GM23338 (cell line): ENCODE measurements around the gene NBEAL2. TPM values are rescaled to one million over a fixed set of nuclear protein-coding genes. Genes with fewer than 3 reads are reported as not detected.

Source experiments
- ATAC-seq: fragments of 200-7000 bp; cut with Tn5 transposase; 3 replicates; pipeline ENCODE4 v1.9.1; 2020
- DNase-seq: peaks from one replicate; pipeline ENCODE4 v3.0.0-alpha.2; 2015; ENCODE audit warnings: low spot score
- H2AFZ ChIP-seq: fragments of 200-600 bp; sonication (generic); 2 replicates; pipeline ENCODE4 v1.8.0; 2016; ENCODE audit warnings: antibody characterized with exemption, mild to moderate bottlenecking, moderate library complexity
- H3F3A ChIP-seq: fragments of 200-600 bp; sonication (generic); replicated peaks from 2 replicates; pipeline ENCODE4 v1.8.0; 2017; ENCODE audit warnings: antibody characterized with exemption, mixed run types, low read depth
- H3K27ac ChIP-seq: fragments of 200-600 bp; sonication (generic); 2 replicates; pipeline ENCODE4 v1.6.1; 2016; ENCODE audit warnings: low read depth
- H3K27me3 ChIP-seq: fragments of 200-600 bp; sonication (generic); 2 replicates; pipeline ENCODE4 v1.8.0; 2016; ENCODE audit warnings: mild to moderate bottlenecking, mixed run types, moderate library complexity; ENCODE audit not compliant: insufficient read depth
- H3K36me3 ChIP-seq: fragments of 200-600 bp; sonication (generic); 2 replicates; pipeline ENCODE4 v1.8.0; 2016; ENCODE audit warnings: mild to moderate bottlenecking; ENCODE audit not compliant: insufficient read depth
- H3K4me1 ChIP-seq: fragments of 200-600 bp; sonication (generic); 2 replicates; pipeline ENCODE4 v1.8.0; 2016; ENCODE audit warnings: mild to moderate bottlenecking, moderate library complexity; ENCODE audit not compliant: insufficient read depth
- H3K4me2 ChIP-seq: fragments of 200-600 bp; sonication (generic); 2 replicates; pipeline ENCODE4 v1.7.1; 2017; ENCODE audit warnings: mixed run types
- H3K4me3 ChIP-seq: fragments of 200-600 bp; sonication (generic); 2 replicates; pipeline ENCODE4 v1.6.1; 2016; ENCODE audit warnings: mixed run types
- H3K79me2 ChIP-seq: fragments of 200-600 bp; sonication (generic); replicated peaks from 2 replicates; pipeline ENCODE4 v1.8.0; 2017; ENCODE audit warnings: mild to moderate bottlenecking; ENCODE audit not compliant: insufficient read depth
- H3K9me2 ChIP-seq: fragments of 200-600 bp; sonication (generic); 2 replicates; pipeline ENCODE4 v1.8.0; 2017; ENCODE audit not compliant: insufficient read depth
- H4K20me1 ChIP-seq: fragments of 200-600 bp; sonication (generic); replicated peaks from 2 replicates; pipeline ENCODE4 v1.8.0; 2017; ENCODE audit warnings: mild to moderate bottlenecking; ENCODE audit not compliant: insufficient read depth
- H3K27ac Mint-ChIP-seq: 2 replicates; pipeline ENCODE4 v1.8.0; 2020; ENCODE audit warnings: inconsistent platforms, mild to moderate bottlenecking, moderate library complexity, mixed read lengths
- H3K27me3 Mint-ChIP-seq: 3 replicates; pipeline ENCODE4 v1.8.0; 2022; ENCODE audit warnings: low read depth, mild to moderate bottlenecking, moderate library complexity, mixed read lengths, inconsistent platforms; ENCODE audit not compliant: insufficient read depth, poor library complexity
- H3K36me3 Mint-ChIP-seq: 3 replicates; pipeline ENCODE4 v1.8.0; 2021; ENCODE audit warnings: low read depth, mild to moderate bottlenecking, inconsistent platforms, moderate library complexity, mixed read lengths
- H3K4me1 Mint-ChIP-seq: 3 replicates; pipeline ENCODE4 v1.8.0; 2020; ENCODE audit warnings: mild to moderate bottlenecking, inconsistent platforms, mixed read lengths
- H3K4me3 Mint-ChIP-seq: 3 replicates; pipeline ENCODE4 v1.8.0; 2021; ENCODE audit warnings: moderate library complexity, mild to moderate bottlenecking, inconsistent platforms, mixed read lengths
- H3K9me3 Mint-ChIP-seq: 3 replicates; pipeline ENCODE4 v1.8.0; 2020; ENCODE audit warnings: moderate library complexity, mild to moderate bottlenecking, inconsistent platforms, mixed read lengths
- CREB1 ChIP-seq: fragments of 250-450 bp; sonication (Bioruptor Pico); IDR thresholded peaks from 2 replicates; pipeline ENCODE4 v1.5.0; 2020; ENCODE audit warnings: low read depth, mild to moderate bottlenecking, moderate library complexity
- CTCF ChIP-seq, 2 experiments: fragments of 200-600 bp in 1 of 2; sonication (generic) in 1 of 2; conservative IDR thresholded peaks; 2 replicates each; pipeline versions ENCODE4 v1.5.1 to v1.6.1; 2016 to 2017; ENCODE audit warnings: antibody characterized with exemption in 2 of 2, low read depth in 2 of 2, mild to moderate bottlenecking in 2 of 2, moderate library complexity in 1 of 2
- EZH2 ChIP-seq: fragments of 200-600 bp; sonication (generic); IDR thresholded peaks from one replicate; pipeline ENCODE4 v1.8.0; 2017; ENCODE audit warnings: antibody characterized with exemption, mild to moderate bottlenecking, low read depth; ENCODE audit not compliant: unreplicated experiment
- EZH2phosphoT487 ChIP-seq: fragments of 200-600 bp; sonication (generic); IDR thresholded peaks from one replicate; pipeline ENCODE4 v1.8.1; 2018; ENCODE audit warnings: antibody characterized with exemption; ENCODE audit not compliant: unreplicated experiment
- JUNB ChIP-seq: IDR thresholded peaks from one replicate; pipeline ENCODE4 v1.6.1; 2016; ENCODE audit warnings: antibody characterized with exemption; ENCODE audit not compliant: unreplicated experiment
- NANOG ChIP-seq: IDR thresholded peaks from 2 replicates; pipeline ENCODE4 v1.6.1; 2016; ENCODE audit warnings: antibody characterized with exemption, borderline replicate concordance
- POLR2AphosphoS5 ChIP-seq: IDR thresholded peaks from 2 replicates; pipeline ENCODE4 v1.6.1; 2016; ENCODE audit warnings: antibody characterized with exemption, low read depth
- REST ChIP-seq: IDR thresholded peaks from one replicate; pipeline ENCODE4 v1.6.1; 2018; ENCODE audit warnings: antibody characterized with exemption; ENCODE audit not compliant: unreplicated experiment
- STAT1 ChIP-seq: IDR thresholded peaks from one replicate; pipeline ENCODE4 v1.6.1; 2016; ENCODE audit warnings: antibody characterized with exemption; ENCODE audit not compliant: unreplicated experiment
- ZNF114 ChIP-seq: fragments of 250-450 bp; sonication (Bioruptor Pico); IDR thresholded peaks from 2 replicates; pipeline ENCODE4 v1.5.0; 2020; ENCODE audit warnings: mild to moderate bottlenecking, moderate library complexity
- ZNF331 ChIP-seq: fragments of 250-450 bp; sonication (Bioruptor Pico); IDR thresholded peaks from 2 replicates; pipeline ENCODE4 v1.5.0; 2020; ENCODE audit warnings: low read depth, mild to moderate bottlenecking, moderate library complexity
- ZNF462 ChIP-seq: fragments of 250-450 bp; sonication (Bioruptor Pico); IDR thresholded peaks from 2 replicates; pipeline ENCODE4 v1.5.0; 2020; ENCODE audit warnings: mild to moderate bottlenecking, moderate library complexity
- polyA plus RNA-seq: library from polyadenylated mRNA; unstranded; fragments of >200 nt; fragmentation: Nextera tagmentation; extraction: Ambion mirVana; gene quantifications from 2 replicates; pipeline ENCODE4 v1.2.1, GENCODE V29; 2016
- total RNA-seq: library from RNA; depleted of rRNA; stranded (reverse); fragments of >200 nt; shearing (Covaris generic); gene quantifications from 2 replicates; pipeline ENCODE4 v1.2.3, GENCODE V29; 2014

NBEAL2 gene
- total and polyA plus RNA-seq, 2 experiments from 2014 or later = 13.5 to 79.9 TPM

GRCh38 chr3:46985588-46985987 is 6.1 kb downstream of the NBEAL2 start (continued):
- no peak for TF ChIP-seq REST
- no peak for TF ChIP-seq JUNB
- TF ChIP-seq CREB1 (CRISPR knock-in tag) = no peak
- no peak for TF ChIP-seq POLR2AphosphoS5

- Histone ChIP-seq H3K27me3 (no peaks in the 10 kb centered on the region), H3K4me3 (no peak overlapping the region), H3K9me2 (0 out of 2 replicates have a peak, but pooled peaks cover 4% of the 10 kb centered on the region), H4K20me1 (peaks cover 5% of the 10 kb centered on the region), H2AFZ (no peak overlapping the region), H3K27ac (no peak overlapping the region), H3K79me2 (0 out of 2 replicates have a peak, but pooled peaks cover 4% of the 10 kb centered on the region), H3K4me2 (no peak overlapping the region), H3K4me1 (peaks cover 19% of the 10 kb centered on the region), H3F3A (0 out of 2 replicates have a peak, but pooled peaks cover 4% of the 10 kb centered on the region), H3K36me3 (no peaks in the 10 kb centered on the region)
- DNase-seq (no peak), ATAC-seq (no peak)
- Mint-ChIP-seq H3K9me3 (peaks cover 3% of the 10 kb centered on the region; the same call in 2 of the 3 replicates), H3K27me3 (peaks cover 15% of the 10 kb centered on the region), H3K4me1 (peaks cover 46% of the 10 kb centered on the region), H3K36me3 (peaks cover 6% of the 10 kb centered on the region; the same call in 1 of the 3 replicates), H3K27ac (no peak overlapping the region), H3K4me3 (no peak overlapping the region; the same call in 2 of the 3 replicates)
- TF ChIP-seq ZNF462 (CRISPR knock-in tag) (no peak), NANOG (no peak), EZH2phosphoT487 (no peak), CREB1 (CRISPR knock-in tag) (no peak), STAT1 (no peak), CTCF (conservative IDR thresholded peaks at IDR 0.05; ENCODE audit: low read depth in 2 of 2) (no peak), ZNF114 (no peak), JUNB (no peak), POLR2AphosphoS5 (no peak), ZNF331 (no peak), EZH2 (no peak)
Observed at GRCh38 chr3:46986055-46986730, 6.7 kb downstream of the NBEAL2 start.
